ENCODE measurements around the gene IL1RL2.

- TF ChIP-seq POLR2A (IDR thresholded peaks at IDR 0.05) (no peak), CTCF (IDR thresholded peaks at IDR 0.05) (no peak)
Measured at GRCh38 chr2:102155703-102156515, 30.9 kb upstream of the IL1RL2 start.

Data from thyroid gland (tissue), 4 donors.